ENCODE results near the gene SPOP. TPM values are rescaled to one million over a fixed set of nuclear protein-coding genes. Genes with fewer than 3 reads are reported as not detected.

Gene SPOP
- total and polyA plus RNA-seq, 2 of the 4 experiments (the other 2 are of a cell fraction), result 24.9 to 47.5 TPM

DNA sequence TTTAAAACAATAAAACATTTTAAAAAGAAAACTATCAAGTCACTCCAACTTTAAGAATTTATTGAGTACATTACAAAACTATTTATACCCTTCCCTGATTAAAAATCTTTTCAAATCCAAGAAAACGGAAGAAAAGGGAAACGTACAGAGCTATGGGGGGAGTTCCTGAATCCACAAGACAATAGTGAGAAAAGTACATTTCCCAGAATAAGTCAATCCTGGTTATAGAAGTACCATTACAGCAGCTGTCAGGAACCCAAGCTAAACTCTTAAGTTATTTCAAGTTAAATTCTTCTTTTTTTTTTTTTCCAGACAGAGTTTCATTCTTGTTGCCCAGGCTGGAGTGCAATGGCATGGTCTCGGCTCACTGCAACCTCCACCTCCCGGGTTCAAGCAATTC lies 45.7 kb downstream of the SPOP start:
- peaks cover 3% of the 10 kb centered on the region; the same call in 1 of the 2 replicates for H3K9me1 ChIP-seq (ENCODE audit: insufficient read depth, low read length)
- H3K4me1 ChIP-seq (ENCODE audit: control insufficient read depth, insufficient read depth, low read length), result peaks cover 10% of the 10 kb centered on the region
- no peak overlapping the region for H4K8ac ChIP-seq (ENCODE audit: low read depth in 2 of 2, low read length in 2 of 2)
- H3K14ac ChIP-seq (replicated peaks; ENCODE audit: low read depth, low read length), result no peak overlapping the region
- H3K4ac ChIP-seq (ENCODE audit: low read depth, low read length), result no peak overlapping the region
- H3K36me3 ChIP-seq (ENCODE audit: control insufficient read depth, insufficient read depth, low read length), result no peaks in the 10 kb centered on the region
- H4K5ac ChIP-seq (ENCODE audit: low read depth, low read length), result no peak overlapping the region
- H3K27me3 ChIP-seq (ENCODE audit: control insufficient read depth, insufficient read depth, low read length), result no peaks in the 10 kb centered on the region
- no peak overlapping the region for H3K4me3 ChIP-seq (ENCODE audit: insufficient read depth, low read depth, low read length)
- H3K9me3 ChIP-seq (ENCODE audit: control insufficient read depth, insufficient read depth, low read length), result no peaks in the 10 kb centered on the region
- H2BK5ac ChIP-seq (ENCODE audit: low read depth, low read length, poor library complexity, severe bottlenecking), result no peak overlapping the region
- H3K18ac ChIP-seq (ENCODE audit: low read depth, low read length), result no peak overlapping the region
- intact Hi-C loops (cut with micrococcal nuclease), result no loop called here
- no peak for ATAC-seq (ENCODE audit: low read depth)
- H2AK9ac ChIP-seq (replicated peaks; ENCODE audit: low read depth, low read length, poor library complexity), result no peak overlapping the region
- peaks cover 19 to 53% of the 10 kb centered on the region in 2 experiments for H3K79me1 ChIP-seq (ENCODE audit: low read depth in 1 of 2, low read length in 2 of 2)
- ChIA-PET CTCF (no interaction called here), POLR2A (ENCODE audit: unreplicated experiment) (interaction anchor here (0.6 kb wide), 1 partner anchor 45 kb away, joined by 7 read pairs; no protein-coding TSS in a partner anchor)
- no peak overlapping the region for H2BK120ac ChIP-seq (ENCODE audit: low read depth, low read length)
- H2AFZ ChIP-seq (replicated peaks; ENCODE audit: low read length, poor library complexity), result no peak overlapping the region
- no peak for TF ChIP-seq RFX5 (IDR thresholded peaks at IDR 0.05; ENCODE audit: low read depth, low read length)
- TF ChIP-seq, protein P1, sequence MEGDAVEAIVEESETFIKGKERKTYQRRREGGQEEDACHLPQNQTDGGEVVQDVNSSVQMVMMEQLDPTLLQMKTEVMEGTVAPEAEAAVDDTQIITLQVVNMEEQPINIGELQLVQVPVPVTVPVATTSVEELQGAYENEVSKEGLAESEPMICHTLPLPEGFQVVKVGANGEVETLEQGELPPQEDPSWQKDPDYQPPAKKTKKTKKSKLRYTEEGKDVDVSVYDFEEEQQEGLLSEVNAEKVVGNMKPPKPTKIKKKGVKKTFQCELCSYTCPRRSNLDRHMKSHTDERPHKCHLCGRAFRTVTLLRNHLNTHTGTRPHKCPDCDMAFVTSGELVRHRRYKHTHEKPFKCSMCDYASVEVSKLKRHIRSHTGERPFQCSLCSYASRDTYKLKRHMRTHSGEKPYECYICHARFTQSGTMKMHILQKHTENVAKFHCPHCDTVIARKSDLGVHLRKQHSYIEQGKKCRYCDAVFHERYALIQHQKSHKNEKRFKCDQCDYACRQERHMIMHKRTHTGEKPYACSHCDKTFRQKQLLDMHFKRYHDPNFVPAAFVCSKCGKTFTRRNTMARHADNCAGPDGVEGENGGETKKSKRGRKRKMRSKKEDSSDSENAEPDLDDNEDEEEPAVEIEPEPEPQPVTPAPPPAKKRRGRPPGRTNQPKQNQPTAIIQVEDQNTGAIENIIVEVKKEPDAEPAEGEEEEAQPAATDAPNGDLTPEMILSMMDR (conservative IDR thresholded peaks at IDR 0.05; ENCODE audit: low read depth, low read length), result no peak
- no peak for TF ChIP-seq MAZ (IDR thresholded peaks at IDR 0.05; ENCODE audit: borderline replicate concordance, low read depth, low read length)
- TF ChIP-seq SMC3 (IDR thresholded peaks at IDR 0.05; ENCODE audit: low read depth, low read length), result no peak
- TF ChIP-seq CEBPB (IDR thresholded peaks at IDR 0.05; ENCODE audit: low read depth, low read length), result no peak
- TF ChIP-seq CHD1 (IDR thresholded peaks at IDR 0.05; ENCODE audit: low read depth, low read length), result no peak
- TF ChIP-seq RAD21 (IDR thresholded peaks at IDR 0.05; ENCODE audit: low read length), result no peak
- no peak for TF ChIP-seq POLR2A (IDR thresholded peaks at IDR 0.05; ENCODE audit: low read depth, low read length)
- no peak for TF ChIP-seq MXI1 (IDR thresholded peaks at IDR 0.05; ENCODE audit: borderline replicate concordance, low read depth, low read length)
- TF ChIP-seq USF2 (IDR thresholded peaks at IDR 0.05; ENCODE audit: low read depth, low read length), result no peak
- no peak for TF ChIP-seq MAFK (IDR thresholded peaks at IDR 0.05; ENCODE audit: low read depth, low read length)
- TF ChIP-seq BHLHE40 (IDR thresholded peaks at IDR 0.05; ENCODE audit: low read depth, low read length), result no peak
- TF ChIP-seq FOS (IDR thresholded peaks at IDR 0.05; ENCODE audit: low read depth, low read length), result no peak
- no peak for TF ChIP-seq NFE2L2 (IDR thresholded peaks at IDR 0.05; ENCODE audit: low read depth, low read length)
- TF ChIP-seq ELK1 (IDR thresholded peaks at IDR 0.05; ENCODE audit: borderline replicate concordance, low read depth, low read length), result no peak
- TF ChIP-seq RCOR1 (IDR thresholded peaks at IDR 0.05; ENCODE audit: insufficient replicate concordance, low read length), result no peak
- H2AK5ac ChIP-seq (ENCODE audit: low read depth, low read length), result no peak overlapping the region
- peaks cover 13% of the 10 kb centered on the region; the same call in 1 of the 2 replicates for H4K20me1 ChIP-seq (ENCODE audit: insufficient read depth, low read length)
- no peak overlapping the region for H2BK15ac ChIP-seq (ENCODE audit: low read depth, low read length)
- DNase-seq, result no peak
- in situ Hi-C loops (cut with MboI; ENCODE audit: low sequenced_read_pairs), result no loop called here
- no peak overlapping the region for H3K9ac ChIP-seq (ENCODE audit: low read depth, low read length)
- no peak overlapping the region for H3K4me2 ChIP-seq (ENCODE audit: low read depth, low read length)
- dilution Hi-C loops (cut with HindIII; ENCODE audit: low sequenced_read_pairs, unreplicated experiment), result no loop called here
- H3K27ac ChIP-seq (ENCODE audit: insufficient read depth, low read length), result no peak overlapping the region
- no peak overlapping the region for H2BK20ac ChIP-seq (ENCODE audit: low read depth, low read length)
- H4K91ac ChIP-seq (ENCODE audit: insufficient read depth, low read depth, low read length), result no peak overlapping the region
- WGBS, 2 experiments (ENCODE audit: extremely low coverage in 2 of 2, insufficient read length in 1 of 2), result no CpG with 5 or more reads among the region's 4 CpGs
- H3K56ac ChIP-seq (ENCODE audit: extremely low read depth, insufficient read depth, low read length), result no peak overlapping the region
- BruUV-seq (replicated peaks), result no TSS peak
- no peak overlapping the region for H3K23ac ChIP-seq (ENCODE audit: low read depth, low read length)
